Measurements from ENCODE around the gene CLCN4. TPM values are rescaled to one million over a fixed set of nuclear protein-coding genes. Genes with fewer than 3 reads are reported as not detected.
A peak's percentile ranks its signal among the peaks of the same experiment; 100 is the strongest.

CLCN4 gene
- total and polyA plus RNA-seq, 2 of the 8 experiments (the other 6 are each of a cell fraction or from before 2014, with no cell fraction given), result 3.3 to 11.2 TPM

DNA sequence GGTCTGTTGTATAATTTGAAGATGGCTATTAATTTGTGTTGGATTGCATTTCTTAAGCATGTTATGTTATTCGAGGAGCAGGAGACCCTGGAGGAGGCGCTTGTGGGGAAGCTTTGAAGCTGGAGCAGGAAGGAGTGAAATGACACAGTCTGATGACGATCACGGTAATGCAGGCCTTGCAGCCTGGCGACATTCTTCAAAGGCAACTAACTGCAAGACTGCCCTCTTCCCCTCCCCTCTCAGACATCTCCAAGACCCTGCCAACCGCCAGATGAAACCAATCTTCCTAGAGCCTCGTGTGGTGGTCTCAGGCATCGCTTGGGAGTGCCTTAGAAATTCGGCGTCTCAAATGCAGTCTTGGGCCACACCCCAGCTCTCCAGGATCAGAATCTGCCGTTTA, 16.1 kb downstream of the CLCN4 start:
- H2AFZ ChIP-seq (ENCODE audit: low read length), result no peak overlapping the region

More for the DNA sequence above, 16.1 kb downstream of the CLCN4 start:
- Histone ChIP-seq H3K9ac (replicated peaks in 1 of 4; ENCODE audit: extremely low read depth in 1 of 4, low read depth in 3 of 4, low read length in 3 of 4) (peak overlapping the region in 1 of 4 experiments; percentile 32; a peak in 3 of 7 replicates), H2BK20ac (ENCODE audit: low read length) (no peak overlapping the region), H3K23ac (ENCODE audit: insufficient read length) (no peak overlapping the region), H3K23me2 (ENCODE audit: low read depth, low read length) (no peaks in the 10 kb centered on the region), H2BK12ac (ENCODE audit: low read depth, low read length) (no peak overlapping the region), H2BK15ac (ENCODE audit: low read length) (no peak overlapping the region), H3K4me2 (ENCODE audit: insufficient read depth in 1 of 2, low read depth in 2 of 2, low read length in 2 of 2) (peak overlapping the region; percentile 49 to 62), H3K4me1 (replicated peaks in 1 of 4; ENCODE audit: control insufficient read depth in 3 of 4, insufficient read depth in 4 of 4, low read length in 3 of 4) (peaks cover 4 to 14% (median 12%) of the 10 kb centered on the region in 4 experiments), H3K79me1 (ENCODE audit: low read depth, low read length) (no peaks in the 10 kb centered on the region), H3K4ac (replicated peaks; ENCODE audit: insufficient read length, low read depth, low read length) (no peak overlapping the region), H4K5ac (ENCODE audit: insufficient read length, low read depth, low read length) (peak overlapping the region; percentile 39), H2AK5ac (ENCODE audit: low read depth, low read length) (no peak overlapping the region), H3K56ac (replicated peaks; ENCODE audit: insufficient read length, low read depth, low read length) (no peak overlapping the region), H3K18ac (ENCODE audit: extremely low read depth, low read length) (peak overlapping the region; percentile 38; the same call in 1 of the 2 replicates), H3K9me3 (ENCODE audit: insufficient read depth in 2 of 2, low read depth in 1 of 2, low read length in 1 of 2) (no peaks in the 10 kb centered on the region), H4K8ac (ENCODE audit: extremely low read depth, insufficient read depth, low read length) (peak overlapping the region; percentile 87; the same call in 1 of the 2 replicates), H4K20me1 (replicated peaks in 1 of 2; ENCODE audit: control insufficient read depth in 1 of 2, insufficient read depth in 2 of 2, low read length in 2 of 2) (no peaks in the 10 kb centered on the region), H3K14ac (ENCODE audit: insufficient read length) (no peak overlapping the region), H3K79me2 (ENCODE audit: control insufficient read depth in 1 of 2, insufficient read depth in 2 of 2, low read length in 2 of 2) (no peaks in the 10 kb centered on the region), H4K91ac (replicated peaks; ENCODE audit: insufficient read length, low read length) (peak overlapping the region; percentile 37), H3K4me3 (ENCODE audit: extremely low read depth in 1 of 4, insufficient read depth in 2 of 4, low read depth in 3 of 4, low read length in 4 of 4) (peak overlapping the region in 1 of 4 experiments; percentile 35; a peak in 2 of 8 replicates), H2BK5ac (ENCODE audit: low read depth, low read length) (no peak overlapping the region), H3K27me3 (replicated peaks in 1 of 4; ENCODE audit: control insufficient read depth in 3 of 4, extremely low read depth in 1 of 4, insufficient read depth in 3 of 4, low read length in 3 of 4) (no peaks in the 10 kb centered on the region; a peak in 1 of 7 replicates), H2BK120ac (replicated peaks; ENCODE audit: low read depth, low read length) (no peak overlapping the region), H3K27ac (ENCODE audit: low read depth, low read length) (0 out of 2 replicates have a peak overlapping the region, but pooled peaks have one; percentile 60), H3K36me3 (ENCODE audit: control insufficient read depth in 2 of 4, insufficient read depth in 4 of 4, low read length in 3 of 4) (no peaks in the 10 kb centered on the region)
- POLR2A ChIA-PET (ENCODE audit: partially characterized antibody), result interaction anchor here (1.3 to 3.5 kb wide), 3 partner anchors 16 to 21 kb away, joined by 3 to 14 read pairs (median 4); partner anchors contain the start of gene CLCN4
- no peak for TF ChIP-seq RXRA (IDR thresholded peaks at IDR 0.05; ENCODE audit: insufficient read depth, low read depth, low read length)
- TF ChIP-seq RAD21 (IDR thresholded peaks at IDR 0.05 in 1 of 2, conservative IDR thresholded peaks at IDR 0.05 in 1 of 2; ENCODE audit: low read depth in 2 of 2, low read length in 2 of 2), result 0 out of 4 replicates have a peak, but pooled peaks of 1 of the 2 experiments have one; percentile 6
- CTCF ChIA-PET (ENCODE audit: partially characterized antibody), result interaction anchor here (0.6 to 1.5 kb wide), 2 partner anchors 17 to 281 kb away, joined by 3 read pairs; no protein-coding TSS in a partner anchor
- no peak for DNase-seq (ENCODE audit: low read depth in 1 of 2, low spot score in 2 of 2)
- WGBS, 2 experiments (ENCODE audit: extremely low coverage in 1 of 2, insufficient coverage in 1 of 2, insufficient read length in 1 of 2, insufficient replicate concordance in 2 of 2, low coverage in 1 of 2, low lambda C conversion rate in 2 of 2, missing lambda C conversion rate in 1 of 2), result 72% methylated on average over 5 of the region's 11 CpGs; no CpG with 5 or more reads in 1 of the 2 experiments
- FAIRE-seq, result peak; percentile 65
